SU-DHL-6 (cell line): ENCODE measurements around the gene ZBTB3.

ENCODE experiments used
- H2AFZ ChIP-seq: fragments of 200-600 bp; sonication (generic); 2 replicates; pipeline ENCODE4 v1.6.1; 2014; ENCODE audit warnings: low read depth, mild to moderate bottlenecking, moderate library complexity, mixed read lengths, antibody characterized with exemption, low read length; ENCODE audit not compliant: severe bottlenecking
- H3F3A ChIP-seq: fragments of 200-600 bp; shearing (Covaris generic); 2 replicates; pipeline ENCODE4 v1.6.0; 2016; ENCODE audit warnings: antibody characterized with exemption, mild to moderate bottlenecking; ENCODE audit not compliant: insufficient read depth
- H3K27ac ChIP-seq: fragments of 200-600 bp; sonication (generic); 2 replicates; pipeline ENCODE4 v1.5.1; 2016; ENCODE audit warnings: low read depth, mild to moderate bottlenecking, low read length, moderate library complexity, mixed read lengths
- H3K27me3 ChIP-seq: fragments of 200-600 bp; sonication (generic), shearing (Covaris generic); 2 replicates; pipeline ENCODE4 v1.6.0; 2014; ENCODE audit warnings: mild to moderate bottlenecking, low read length
- H3K36me3 ChIP-seq: fragments of 200-600 bp; sonication (generic); 2 replicates; pipeline ENCODE4 v1.6.1; 2014; ENCODE audit warnings: mild to moderate bottlenecking, low read length, mixed read lengths
- H3K4me2 ChIP-seq: fragments of 300-600, 200-600 bp; shearing (Covaris generic), sonication (generic); 2 replicates; pipeline ENCODE4 v1.6.0; 2014; ENCODE audit warnings: low read length, low read depth, mild to moderate bottlenecking; ENCODE audit not compliant: poor library complexity, severe bottlenecking
- H3K4me3 ChIP-seq: fragments of 200-600 bp; sonication (generic); 2 replicates; pipeline ENCODE4 v1.5.1; 2014; ENCODE audit warnings: antibody characterized with exemption, low read length, mild to moderate bottlenecking, mixed read lengths; ENCODE audit not compliant: insufficient read depth, poor library complexity, severe bottlenecking
- H3K79me2 ChIP-seq: fragments of 200-600 bp; sonication (generic); 2 replicates; pipeline ENCODE4 v1.6.1; 2014; ENCODE audit warnings: mild to moderate bottlenecking, low read length, moderate library complexity; ENCODE audit not compliant: insufficient read depth
- H3K9ac ChIP-seq: fragments of 200-600 bp; sonication (generic); 2 replicates; pipeline ENCODE4 v1.7.0; 2014; ENCODE audit warnings: mild to moderate bottlenecking, low read length
- H3K9me2 ChIP-seq: fragments of 200-600 bp; sonication (generic); replicated peaks from 2 replicates; pipeline ENCODE4 v1.6.1; 2014; ENCODE audit warnings: low read length; ENCODE audit not compliant: insufficient read depth
- H3K9me3 ChIP-seq: fragments of 200-600 bp; sonication (generic); 2 replicates; pipeline ENCODE4 v1.6.1; 2014; ENCODE audit warnings: low read length, mixed read lengths; ENCODE audit not compliant: insufficient read depth
- H4K20me1 ChIP-seq: fragments of 200-600 bp; sonication (generic); 2 replicates; pipeline ENCODE4 v1.6.1; 2014; ENCODE audit warnings: low read depth, mild to moderate bottlenecking, antibody characterized with exemption, low read length, moderate library complexity, mixed read lengths
- CTCF ChIP-seq: fragments of 200-600 bp; sonication (generic); IDR thresholded peaks from one replicate; pipeline ENCODE4 v1.5.1; 2017; ENCODE audit warnings: antibody characterized with exemption, mild to moderate bottlenecking, low read length, moderate library complexity; ENCODE audit not compliant: insufficient read depth, poor library complexity, severe bottlenecking
- EZH2phosphoT487 ChIP-seq: fragments of 200-600 bp; sonication (generic), shearing (Covaris generic); conservative IDR thresholded peaks from 2 replicates; pipeline ENCODE4 v1.6.1; 2018; ENCODE audit warnings: mild to moderate bottlenecking, antibody characterized with exemption, low read length, moderate library complexity, mixed read lengths

ZBTB3 gene

GRCh38 chr11:62708793-62709192 lies 45.2 kb downstream of the ZBTB3 start:
- Histone ChIP-seq H2AFZ (no peak overlapping the region), H3K9ac (no peak overlapping the region), H3K27me3 (no peaks in the 10 kb centered on the region), H3K9me2 (no peaks in the 10 kb centered on the region), H3K4me3 (no peak overlapping the region), H3K27ac (no peak overlapping the region), H3K79me2 (peaks cover 5% of the 10 kb centered on the region; the same call in 1 of the 2 replicates), H3K9me3 (no peaks in the 10 kb centered on the region), H3K4me2 (no peak overlapping the region), H3F3A (peaks cover 24% of the 10 kb centered on the region), H3K36me3 (peaks cover 8% of the 10 kb centered on the region), H4K20me1 (no peaks in the 10 kb centered on the region)
- TF ChIP-seq CTCF = no peak
- no peak for TF ChIP-seq EZH2phosphoT487

DNA sequence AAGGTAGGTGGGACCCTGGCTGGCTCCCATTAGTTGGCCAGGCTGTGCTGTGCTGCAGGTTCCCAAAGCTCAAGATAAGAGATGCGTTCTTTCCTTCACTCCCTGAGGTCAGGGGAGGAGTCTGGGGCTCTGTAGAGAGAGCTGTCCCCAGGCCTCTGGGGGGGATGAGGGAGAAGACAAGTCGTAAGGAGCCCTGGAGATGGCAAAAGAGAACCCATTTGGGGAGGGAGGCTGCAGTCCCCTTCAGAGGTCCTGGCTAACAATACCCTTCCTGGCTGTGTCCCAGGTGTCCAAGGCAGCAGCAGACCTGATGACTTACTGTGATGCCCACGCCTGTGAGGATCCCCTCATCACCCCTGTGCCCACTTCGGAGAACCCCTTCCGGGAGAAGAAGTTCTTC lies 45.6 kb downstream of the ZBTB3 start:
- Histone ChIP-seq H3K27me3 (no peaks in the 10 kb centered on the region), H3K27ac (no peak overlapping the region), H3K9me2 (no peaks in the 10 kb centered on the region), H3K9ac (no peak overlapping the region), H3F3A (peaks cover 23% of the 10 kb centered on the region), H3K4me3 (no peak overlapping the region), H3K36me3 (peaks cover 5% of the 10 kb centered on the region), H4K20me1 (no peaks in the 10 kb centered on the region), H3K79me2 (peaks cover 2% of the 10 kb centered on the region; the same call in 1 of the 2 replicates), H3K4me2 (no peak overlapping the region), H3K9me3 (no peaks in the 10 kb centered on the region), H2AFZ (no peak overlapping the region)
- no peak for TF ChIP-seq CTCF
- no peak for TF ChIP-seq EZH2phosphoT487

GRCh38 chr11:62707277-62707861 lies 46.6 kb downstream of the ZBTB3 start, which contains the start of the genes BSCL2 and GNG3:
BSCL2 (minus strand) TSS chr11:62707424; CDS start chr11:62707195, 229 bp downstream.
GNG3 (plus strand) TSS chr11:62707676; CDS start chr11:62708296, 620 bp downstream.
- peaks cover 4% of the 10 kb centered on the region for H3K36me3 ChIP-seq

More at GRCh38 chr11:62707277-62707861, 46.6 kb downstream of the ZBTB3 start, which contains the start of the genes BSCL2 and GNG3:
- Histone ChIP-seq H2AFZ (no peak within 1 kb of the TSS), H3K27me3 (no peaks in the 10 kb centered on the region), H3K4me3 (peak within 1 kb of the TSS; percentile 31), H3F3A (peaks cover 13% of the 10 kb centered on the region; the same call in 1 of the 2 replicates), H3K4me2 (peak within 1 kb of the TSS; percentile 69), H3K9ac (peak within 1 kb of the TSS; percentile 56), H3K9me2 (no peaks in the 10 kb centered on the region), H3K27ac (no peak within 1 kb of the TSS), H3K79me2 (no peaks in the 10 kb centered on the region), H4K20me1 (no peaks in the 10 kb centered on the region), H3K9me3 (no peaks in the 10 kb centered on the region)
- TF ChIP-seq EZH2phosphoT487 (no peak), CTCF (no peak)
